Transverse colon (tissue), 4 donors: ENCODE results near the gene ZNF688.

Experiments used
- CTCF ChIP-seq, 5 experiments: fragments of 200-600 bp in 3 of 5; fragments of 450-650 bp in 2 of 5; sonication (generic) in 3 of 5; IDR thresholded peaks; 1 replicate in 2 of 5; 2 replicates in 3 of 5; pipeline ENCODE4 v1.5.1; 2016 to 2017; ENCODE audit warnings: antibody characterized with exemption in 5 of 5, inconsistent platforms in 3 of 5, mild to moderate bottlenecking in 2 of 5, moderate library complexity in 1 of 5
- EP300 ChIP-seq: sonication (generic); formaldehyde crosslinking; IDR thresholded peaks from one replicate; pipeline ENCODE4 v1.6.1; 2017; ENCODE audit warnings: antibody characterized with exemption, low read depth
- POLR2A ChIP-seq: fragments of 450-650 bp; IDR thresholded peaks from one replicate; pipeline ENCODE4 v1.6.1; 2016; ENCODE audit warnings: antibody characterized with exemption, mild to moderate bottlenecking, moderate library complexity
- POLR2AphosphoS5 ChIP-seq, 3 donors: sonication (generic); formaldehyde crosslinking; IDR thresholded peaks; one replicate each; pipeline ENCODE4 v1.6.1; 2016; ENCODE audit warnings: antibody characterized with exemption in 3 of 3

DNA sequence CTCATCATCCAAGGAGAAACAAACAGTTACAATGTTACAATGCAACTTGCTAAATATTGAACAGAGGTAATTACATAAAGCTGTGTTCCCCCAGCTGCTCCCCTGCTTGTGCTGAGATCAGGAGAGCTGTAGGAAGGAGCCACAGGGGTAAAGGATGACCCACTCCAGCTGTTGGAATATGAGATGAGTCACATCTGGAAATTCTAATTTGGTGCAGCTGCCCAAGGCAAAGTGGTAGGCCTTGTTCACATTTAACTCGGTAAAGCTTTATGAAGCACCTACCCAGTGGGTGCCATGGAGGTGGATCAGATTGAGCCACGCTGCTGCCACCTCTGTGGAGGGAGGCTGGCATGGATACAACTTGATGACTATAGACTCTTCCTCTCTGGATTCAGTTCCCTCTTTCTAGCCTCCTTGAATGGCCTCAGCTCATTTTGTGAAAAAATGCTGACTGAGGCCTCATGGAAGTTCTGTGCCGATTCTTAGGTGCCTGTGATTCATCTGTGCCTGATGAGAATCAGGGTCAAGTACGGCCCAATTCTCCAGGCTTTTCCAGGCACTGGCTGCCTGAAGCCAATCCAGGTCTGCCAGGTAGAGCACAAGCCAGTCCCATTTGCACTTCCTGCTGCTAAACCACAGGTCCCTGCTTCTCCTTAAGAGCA lies 31.2 kb upstream of the ZNF688 start:
- no peak for TF ChIP-seq POLR2AphosphoS5 (IDR thresholded peaks at IDR 0.05)
- TF ChIP-seq CTCF (IDR thresholded peaks at IDR 0.05): no peak
- no peak for TF ChIP-seq EP300
- TF ChIP-seq POLR2A: no peak
